ENCODE results near the gene BANF2. TPM values are rescaled to one million over a fixed set of nuclear protein-coding genes. Genes with fewer than 3 reads are reported as not detected.

The BANF2 gene
- total and polyA plus RNA-seq, 2 experiments from 2014 or later, result not detected

- H3K4me3 ChIP-seq, result no peak overlapping the region
- no peak overlapping the region for H3K4me2 ChIP-seq (ENCODE audit: unreplicated experiment)
- peaks cover 100% of the 10 kb centered on the region for H3K79me2 ChIP-seq (ENCODE audit: insufficient read depth)
- H3K4me1 ChIP-seq (ENCODE audit: insufficient read depth), result peaks cover 67% of the 10 kb centered on the region
- H3K27ac ChIP-seq, result no peak overlapping the region
- in situ Hi-C loops (cut with MboI), result loop anchor here (10.0 to 25.0 kb wide), 2 partner anchors 224 to 491 kb away; no protein-coding TSS in a partner anchor
- peaks cover 62% of the 10 kb centered on the region for H3F3A ChIP-seq (ENCODE audit: insufficient read depth)
- H3K9me3 ChIP-seq (ENCODE audit: low read depth), result no peaks in the 10 kb centered on the region
- no peak overlapping the region for H2AFZ ChIP-seq
- TF ChIP-seq EZH2 (IDR thresholded peaks at IDR 0.05; ENCODE audit: insufficient read depth, poor library complexity, severe bottlenecking) (no peak), EZH2phosphoT487 (IDR thresholded peaks at IDR 0.05; ENCODE audit: insufficient read depth, low read depth) (no peak)
- no peak for DNase-seq
- 96 to 97% methylated on average over 1 of the region's 1 CpG for WGBS, 2 experiments (ENCODE audit: low coverage in 1 of 2, low lambda C conversion rate in 2 of 2, missing lambda C conversion rate in 2 of 2)
- H4K20me1 ChIP-seq (ENCODE audit: insufficient read depth), result peaks cover 58% of the 10 kb centered on the region; the same call in 1 of the 2 replicates
- no peaks in the 10 kb centered on the region for H3K27me3 ChIP-seq (replicated peaks; ENCODE audit: insufficient read depth)
- H3K9me2 ChIP-seq (ENCODE audit: insufficient read depth), result no peaks in the 10 kb centered on the region
- no peak overlapping the region for H3K9ac ChIP-seq
- H3K36me3 ChIP-seq (ENCODE audit: low read depth), result peaks cover 18% of the 10 kb centered on the region
Measured at GRCh38 chr20:17671011-17671410, 28.8 kb upstream of the BANF2 start.

DNA sequence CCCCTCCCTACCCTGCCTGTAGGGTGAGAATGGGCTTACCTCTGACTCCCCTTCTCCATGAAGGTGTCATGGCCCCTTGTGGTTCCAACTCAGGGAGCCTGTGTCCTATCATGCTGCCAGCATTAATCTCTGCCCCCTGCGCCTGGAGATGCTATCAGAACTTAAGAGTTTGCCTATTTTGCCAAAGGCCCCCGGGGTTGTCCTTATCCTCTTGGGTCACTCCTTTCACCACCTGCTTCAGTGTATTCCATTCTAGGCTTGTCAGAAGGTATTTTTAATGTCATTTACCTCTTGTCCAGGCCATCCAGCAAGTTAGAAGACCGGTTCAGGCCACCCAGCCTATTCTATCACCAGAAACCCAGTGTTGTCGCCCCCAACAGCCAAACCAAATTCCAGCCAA, 28.2 kb upstream of the BANF2 start:
- H3K4me3 ChIP-seq, result no peak overlapping the region
- peaks cover 63% of the 10 kb centered on the region for H3K4me1 ChIP-seq (ENCODE audit: insufficient read depth)
- H3K79me2 ChIP-seq (ENCODE audit: insufficient read depth), result peaks cover 100% of the 10 kb centered on the region
- no peak overlapping the region for H2AFZ ChIP-seq
- in situ Hi-C loops (cut with MboI), result loop anchor here (10.0 to 25.0 kb wide), 2 partner anchors 223 to 491 kb away; no protein-coding TSS in a partner anchor
- no peaks in the 10 kb centered on the region for H3K9me2 ChIP-seq (ENCODE audit: insufficient read depth)
- peaks cover 21% of the 10 kb centered on the region for H3K36me3 ChIP-seq (ENCODE audit: low read depth)
- no peak overlapping the region for H3K27ac ChIP-seq
- H3F3A ChIP-seq (ENCODE audit: insufficient read depth), result peaks cover 61% of the 10 kb centered on the region
- TF ChIP-seq EZH2 (IDR thresholded peaks at IDR 0.05; ENCODE audit: insufficient read depth, poor library complexity, severe bottlenecking) (no peak), EZH2phosphoT487 (IDR thresholded peaks at IDR 0.05; ENCODE audit: insufficient read depth, low read depth) (no peak)
- H3K9ac ChIP-seq, result no peak overlapping the region
- DNase-seq, result no peak
- no peaks in the 10 kb centered on the region for H3K9me3 ChIP-seq (ENCODE audit: low read depth)
- no peaks in the 10 kb centered on the region for H3K27me3 ChIP-seq (replicated peaks; ENCODE audit: insufficient read depth)
- WGBS, 2 experiments (ENCODE audit: low coverage in 1 of 2, low lambda C conversion rate in 2 of 2, missing lambda C conversion rate in 2 of 2), result 54 to 59% methylated on average over 4 of the region's 4 CpGs
- no peak overlapping the region for H3K4me2 ChIP-seq (ENCODE audit: unreplicated experiment)
- peaks cover 64% of the 10 kb centered on the region; the same call in 1 of the 2 replicates for H4K20me1 ChIP-seq (ENCODE audit: insufficient read depth)

- Histone ChIP-seq H4K20me1 (ENCODE audit: insufficient read depth) (peaks cover 66% of the 10 kb centered on the region; the same call in 1 of the 2 replicates), H3K4me1 (ENCODE audit: insufficient read depth) (peaks cover 66% of the 10 kb centered on the region), H3K79me2 (ENCODE audit: insufficient read depth) (peaks cover 100% of the 10 kb centered on the region), H2AFZ (no peak overlapping the region), H3F3A (ENCODE audit: insufficient read depth) (peaks cover 61% of the 10 kb centered on the region), H3K9ac (no peak overlapping the region), H3K9me2 (ENCODE audit: insufficient read depth) (no peaks in the 10 kb centered on the region), H3K36me3 (ENCODE audit: low read depth) (peaks cover 25% of the 10 kb centered on the region; the same call in 1 of the 2 replicates), H3K27me3 (replicated peaks; ENCODE audit: insufficient read depth) (no peaks in the 10 kb centered on the region), H3K4me2 (ENCODE audit: unreplicated experiment) (no peak overlapping the region), H3K27ac (no peak overlapping the region), H3K4me3 (no peak overlapping the region), H3K9me3 (ENCODE audit: low read depth) (no peaks in the 10 kb centered on the region)
- WGBS, 2 experiments (ENCODE audit: low coverage in 1 of 2, low lambda C conversion rate in 2 of 2, missing lambda C conversion rate in 2 of 2), result 91 to 92% methylated on average over 7 of the region's 7 CpGs
- TF ChIP-seq EZH2 (IDR thresholded peaks at IDR 0.05; ENCODE audit: insufficient read depth, poor library complexity, severe bottlenecking) (no peak), EZH2phosphoT487 (IDR thresholded peaks at IDR 0.05; ENCODE audit: insufficient read depth, low read depth) (no peak)
- DNase-seq, result no peak
- in situ Hi-C loops (cut with MboI), result loop anchor here (10.0 to 25.0 kb wide), 2 partner anchors 222 to 489 kb away; no protein-coding TSS in a partner anchor
Measured at GRCh38 chr20:17673084-17673483, 26.7 kb upstream of the BANF2 start.

DNA sequence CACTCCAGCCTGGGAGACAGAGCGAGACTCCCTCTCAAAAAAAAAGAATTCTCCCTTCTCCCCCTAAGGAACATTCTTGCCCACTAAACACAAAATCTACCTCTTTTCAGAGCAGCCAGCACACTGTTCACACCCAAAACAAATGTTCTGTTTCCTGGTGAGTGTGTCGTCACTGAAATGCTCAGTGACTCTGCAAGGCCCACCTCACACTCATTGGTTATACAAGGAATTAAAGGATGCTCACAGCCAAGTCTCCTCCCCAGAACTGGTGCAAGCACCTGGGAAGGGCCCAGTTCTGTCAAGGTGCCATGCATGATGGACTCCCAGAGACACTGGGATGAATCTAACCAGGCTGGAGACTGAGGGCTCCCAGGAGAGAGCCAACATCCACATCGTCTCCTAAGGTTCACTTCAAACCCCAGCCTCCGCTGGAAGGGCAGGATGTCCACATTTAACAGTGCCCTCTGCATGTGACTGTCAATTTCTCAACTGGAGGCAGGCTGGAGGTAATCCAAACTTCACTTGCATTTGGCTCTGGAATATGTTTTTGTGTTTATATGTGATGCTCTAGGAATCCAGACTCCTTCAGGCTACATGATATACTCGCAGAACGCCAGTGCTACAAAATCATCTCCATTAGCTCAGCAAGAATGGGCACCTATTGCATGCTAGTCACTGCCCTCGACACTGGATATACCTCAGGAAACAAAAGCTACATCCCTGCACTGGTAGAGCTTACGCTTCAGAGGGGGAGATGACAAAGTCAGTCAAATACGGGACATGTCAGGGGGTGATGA, 24.8 kb upstream of the BANF2 start:
- H3K36me3 ChIP-seq (ENCODE audit: low read depth), result peaks cover 30% of the 10 kb centered on the region; the same call in 1 of the 2 replicates
- peak overlapping the region; percentile 25 for H3K9ac ChIP-seq
- peak overlapping the region; percentile 51 for H3K27ac ChIP-seq
- peaks cover 68% of the 10 kb centered on the region for H3F3A ChIP-seq (ENCODE audit: insufficient read depth)
- no peaks in the 10 kb centered on the region for H3K9me3 ChIP-seq (ENCODE audit: low read depth)
- H3K4me1 ChIP-seq (ENCODE audit: insufficient read depth), result peaks cover 70% of the 10 kb centered on the region
- DNase-seq, result peak; percentile 67
- peaks cover 82% of the 10 kb centered on the region; the same call in 1 of the 2 replicates for H4K20me1 ChIP-seq (ENCODE audit: insufficient read depth)
- TF ChIP-seq EZH2phosphoT487 (IDR thresholded peaks at IDR 0.05; ENCODE audit: insufficient read depth, low read depth), result no peak
- H3K79me2 ChIP-seq (ENCODE audit: insufficient read depth), result peaks cover 100% of the 10 kb centered on the region
- 40 to 47% methylated on average over 8 to 9 of the region's 9 CpGs for WGBS, 2 experiments (ENCODE audit: low coverage in 1 of 2, low lambda C conversion rate in 2 of 2, missing lambda C conversion rate in 2 of 2)
- no peak overlapping the region for H2AFZ ChIP-seq
- no peak overlapping the region for H3K4me2 ChIP-seq (ENCODE audit: unreplicated experiment)
- H3K9me2 ChIP-seq (ENCODE audit: insufficient read depth), result no peaks in the 10 kb centered on the region
- H3K4me3 ChIP-seq, result no peak overlapping the region
- H3K27me3 ChIP-seq (replicated peaks; ENCODE audit: insufficient read depth), result no peaks in the 10 kb centered on the region
- in situ Hi-C loops (cut with MboI), result loop anchor here (10.0 to 25.0 kb wide), 2 partner anchors 220 to 487 kb away; no protein-coding TSS in a partner anchor

All from GM23248 (cell line).